HFFc6 (cell line): Measurements from ENCODE around the gene LRP5. TPM values are rescaled to one million over a fixed set of nuclear protein-coding genes. Genes with fewer than 3 reads are reported as not detected.

Source experiments
- DNase-seq: peaks from one replicate; pipeline ENCODE4 v3.0.0-alpha.2; 2018
- H3K27ac Mint-ChIP-seq: 2 replicates; pipeline ENCODE4 v1.8.0; 2020; ENCODE audit warnings: mild to moderate bottlenecking, mixed read lengths
- H3K27me3 Mint-ChIP-seq: 2 replicates; pipeline ENCODE4 v1.8.0; 2021; ENCODE audit warnings: mild to moderate bottlenecking, moderate library complexity, mixed read lengths; ENCODE audit not compliant: insufficient read depth
- H3K36me3 Mint-ChIP-seq: 2 replicates; pipeline ENCODE4 v1.8.0; 2021; ENCODE audit warnings: low read depth, mixed read lengths
- H3K4me1 Mint-ChIP-seq: 2 replicates; pipeline ENCODE4 v1.8.0; 2020; ENCODE audit warnings: low read depth, mixed read lengths
- H3K4me3 Mint-ChIP-seq: 2 replicates; pipeline ENCODE4 v1.8.0; 2020; ENCODE audit warnings: mild to moderate bottlenecking, moderate library complexity, mixed read lengths
- H3K9me3 Mint-ChIP-seq: 2 replicates; pipeline ENCODE4 v1.8.0; 2020; ENCODE audit warnings: mild to moderate bottlenecking, mixed read lengths
- total RNA-seq, 6 experiments: library from RNA; stranded (reverse); fragmentation: NEBNext Ultra II Directional; extraction: Animal tissue kit (Norgen Biotek cat#: 25700); gene quantifications; 2 replicates in 1 of 6; 3 replicates in 5 of 6; pipeline ENCODE4 v1.2.3, GENCODE V29; 2021
- TF ChIP-seq, protein P1 (sequence below): fragments of 200-600 bp; sonication (generic); IDR thresholded peaks from 2 replicates; pipeline ENCODE4 v1.5.0; 2021; ENCODE audit warnings: antibody characterized with exemption, mild to moderate bottlenecking

Gene LRP5
- total RNA-seq, 6 experiments from 2014 or later: 2.5 to 14.9 (median 3.8) TPM

DNA sequence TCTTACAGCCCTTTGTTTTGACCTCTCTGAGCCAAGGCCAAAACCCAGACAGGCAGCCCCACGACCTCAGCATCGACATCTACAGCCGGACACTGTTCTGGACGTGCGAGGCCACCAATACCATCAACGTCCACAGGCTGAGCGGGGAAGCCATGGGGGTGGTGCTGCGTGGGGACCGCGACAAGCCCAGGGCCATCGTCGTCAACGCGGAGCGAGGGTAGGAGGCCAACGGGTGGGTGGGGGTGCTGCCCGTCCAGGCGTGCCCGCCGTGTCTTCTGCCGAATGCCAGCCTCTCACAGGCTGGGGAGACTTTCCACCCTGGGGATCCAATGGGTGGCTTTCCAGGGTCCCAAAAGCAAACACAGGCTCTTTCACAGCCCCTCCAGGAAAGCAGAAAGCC is 111.1 kb downstream of the LRP5 start:
- DNase-seq: no peak
- Mint-ChIP-seq H3K27ac (no peak overlapping the region), H3K9me3 (peaks cover 3% of the 10 kb centered on the region; the same call in 1 of the 2 replicates), H3K27me3 (peaks cover 3% of the 10 kb centered on the region), H3K36me3 (peaks cover 3% of the 10 kb centered on the region), H3K4me3 (no peak overlapping the region), H3K4me1 (no peaks in the 10 kb centered on the region)
- TF ChIP-seq, protein P1, sequence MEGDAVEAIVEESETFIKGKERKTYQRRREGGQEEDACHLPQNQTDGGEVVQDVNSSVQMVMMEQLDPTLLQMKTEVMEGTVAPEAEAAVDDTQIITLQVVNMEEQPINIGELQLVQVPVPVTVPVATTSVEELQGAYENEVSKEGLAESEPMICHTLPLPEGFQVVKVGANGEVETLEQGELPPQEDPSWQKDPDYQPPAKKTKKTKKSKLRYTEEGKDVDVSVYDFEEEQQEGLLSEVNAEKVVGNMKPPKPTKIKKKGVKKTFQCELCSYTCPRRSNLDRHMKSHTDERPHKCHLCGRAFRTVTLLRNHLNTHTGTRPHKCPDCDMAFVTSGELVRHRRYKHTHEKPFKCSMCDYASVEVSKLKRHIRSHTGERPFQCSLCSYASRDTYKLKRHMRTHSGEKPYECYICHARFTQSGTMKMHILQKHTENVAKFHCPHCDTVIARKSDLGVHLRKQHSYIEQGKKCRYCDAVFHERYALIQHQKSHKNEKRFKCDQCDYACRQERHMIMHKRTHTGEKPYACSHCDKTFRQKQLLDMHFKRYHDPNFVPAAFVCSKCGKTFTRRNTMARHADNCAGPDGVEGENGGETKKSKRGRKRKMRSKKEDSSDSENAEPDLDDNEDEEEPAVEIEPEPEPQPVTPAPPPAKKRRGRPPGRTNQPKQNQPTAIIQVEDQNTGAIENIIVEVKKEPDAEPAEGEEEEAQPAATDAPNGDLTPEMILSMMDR: no peak

DNA sequence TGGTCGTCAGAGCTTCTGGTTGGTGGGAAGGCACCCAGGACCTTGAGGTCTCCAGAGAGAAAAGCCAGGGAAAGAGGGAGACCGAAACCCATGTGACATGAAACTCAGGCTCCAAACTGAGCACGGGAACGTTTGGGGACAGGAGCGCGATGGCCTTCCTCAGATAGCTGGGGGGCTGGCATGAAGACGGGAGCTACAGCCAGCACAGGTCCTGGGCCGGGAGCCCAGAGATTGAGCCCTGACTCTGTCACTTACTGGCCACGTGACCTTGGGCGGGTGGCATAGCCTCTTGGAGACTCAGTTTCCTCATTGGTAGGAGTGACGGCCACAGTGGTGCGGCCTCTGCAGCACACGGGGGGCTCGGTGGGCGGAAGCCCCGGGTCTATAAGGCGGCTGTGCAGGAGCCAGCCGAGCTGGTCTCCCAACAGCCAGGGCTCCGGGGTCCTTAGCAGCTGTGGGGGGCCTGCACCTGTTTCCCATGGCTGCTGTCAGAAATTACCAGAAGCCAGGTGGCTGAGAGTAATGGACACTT is 111.8 kb downstream of the LRP5 start:
- Mint-ChIP-seq H3K27me3 (peaks cover 6% of the 10 kb centered on the region), H3K36me3 (peaks cover 5% of the 10 kb centered on the region), H3K9me3 (peaks cover 9% of the 10 kb centered on the region), H3K27ac (no peak overlapping the region), H3K4me3 (no peak overlapping the region), H3K4me1 (no peaks in the 10 kb centered on the region)
- TF ChIP-seq, protein P1: no peak
- DNase-seq: no peak

DNA sequence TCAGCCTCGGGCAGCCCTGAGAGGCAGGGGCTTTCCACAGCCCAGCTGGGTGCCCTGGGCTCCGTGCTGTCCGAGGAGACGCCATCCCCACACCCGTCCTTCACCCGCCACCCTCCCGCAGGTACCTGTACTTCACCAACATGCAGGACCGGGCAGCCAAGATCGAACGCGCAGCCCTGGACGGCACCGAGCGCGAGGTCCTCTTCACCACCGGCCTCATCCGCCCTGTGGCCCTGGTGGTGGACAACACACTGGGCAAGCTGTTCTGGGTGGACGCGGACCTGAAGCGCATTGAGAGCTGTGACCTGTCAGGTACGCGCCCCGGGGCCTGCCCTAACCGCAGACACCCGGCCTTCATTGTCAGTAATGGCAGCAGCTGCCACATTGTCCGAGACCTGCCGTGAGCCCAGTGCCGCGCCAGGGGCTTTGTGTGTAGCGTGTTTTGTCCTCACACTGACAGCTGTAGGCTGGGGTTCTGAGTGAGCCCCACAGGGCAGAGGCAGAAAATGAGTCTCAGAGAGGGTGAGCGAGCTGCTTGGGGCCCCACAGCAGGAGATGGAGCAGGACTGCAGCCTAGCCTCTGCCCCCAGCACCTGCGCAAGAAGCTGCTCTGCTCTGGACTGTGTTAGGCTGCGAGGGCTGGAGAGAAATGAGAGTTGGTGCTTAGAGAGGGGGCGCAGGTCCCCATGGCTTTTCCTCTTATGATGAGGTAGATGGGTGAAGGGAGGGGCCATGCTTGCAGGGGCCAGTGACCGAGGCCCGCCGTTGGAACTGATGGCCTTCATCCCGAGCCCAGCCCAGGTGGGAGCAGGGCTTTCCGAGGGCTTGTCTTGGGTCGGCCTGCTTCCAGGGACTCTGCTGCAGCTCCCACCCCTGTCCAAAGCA is 112.8 kb downstream of the LRP5 start:
- no peak for DNase-seq
- Mint-ChIP-seq H3K36me3 (peaks cover 13% of the 10 kb centered on the region), H3K9me3 (peaks cover 19% of the 10 kb centered on the region), H3K4me3 (no peak overlapping the region), H3K4me1 (no peaks in the 10 kb centered on the region), H3K27me3 (peaks cover 5% of the 10 kb centered on the region), H3K27ac (no peak overlapping the region)
- TF ChIP-seq, protein P1: no peak

DNA sequence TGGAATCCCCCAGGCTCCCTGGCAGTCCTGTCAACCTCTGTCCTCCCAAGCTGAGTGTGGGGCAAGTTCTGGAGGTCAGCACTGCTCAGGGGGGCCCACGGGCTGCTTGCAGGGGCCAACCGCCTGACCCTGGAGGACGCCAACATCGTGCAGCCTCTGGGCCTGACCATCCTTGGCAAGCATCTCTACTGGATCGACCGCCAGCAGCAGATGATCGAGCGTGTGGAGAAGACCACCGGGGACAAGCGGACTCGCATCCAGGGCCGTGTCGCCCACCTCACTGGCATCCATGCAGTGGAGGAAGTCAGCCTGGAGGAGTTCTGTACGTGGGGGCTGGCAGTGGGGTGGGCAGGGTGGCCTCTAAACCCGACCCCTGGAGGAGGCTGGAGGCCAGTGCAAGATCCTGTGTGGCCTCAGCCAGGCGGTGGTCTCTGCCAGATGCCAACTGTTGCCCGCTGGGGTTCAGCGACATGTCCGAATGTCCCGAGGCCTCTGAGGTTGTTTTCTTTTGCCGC is 113.5 kb downstream of the LRP5 start:
- H3K4me1 Mint-ChIP-seq: no peaks in the 10 kb centered on the region
- H3K9me3 Mint-ChIP-seq: peaks cover 26% of the 10 kb centered on the region
- H3K27me3 Mint-ChIP-seq: peaks cover 5% of the 10 kb centered on the region
- peaks cover 20% of the 10 kb centered on the region for H3K36me3 Mint-ChIP-seq
- no peak overlapping the region for H3K27ac Mint-ChIP-seq
- H3K4me3 Mint-ChIP-seq: no peak overlapping the region
- TF ChIP-seq, protein P1: no peak
- DNase-seq: no peak

DNA sequence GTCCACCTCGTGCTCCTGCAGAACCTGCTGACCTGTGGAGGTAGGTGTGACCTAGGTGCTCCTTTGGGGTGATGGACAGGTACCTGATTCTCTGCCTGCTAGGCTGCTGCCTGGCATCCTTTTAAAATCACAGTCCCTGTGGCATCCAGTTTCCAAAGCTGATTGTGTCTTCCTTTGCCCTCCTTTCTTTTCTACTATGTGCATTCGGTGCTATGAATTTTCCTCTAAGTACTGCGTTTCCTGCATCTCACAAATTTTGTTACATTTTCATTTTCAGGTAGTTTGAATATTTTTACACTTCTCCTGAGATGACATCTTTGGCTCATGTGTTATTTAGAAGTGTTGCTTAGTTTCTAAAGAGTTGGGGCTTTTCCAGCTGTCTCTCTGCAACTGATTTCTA is 117.3 kb downstream of the LRP5 start:
- Mint-ChIP-seq H3K36me3 (peaks cover 20% of the 10 kb centered on the region), H3K9me3 (peaks cover 26% of the 10 kb centered on the region), H3K4me1 (no peaks in the 10 kb centered on the region), H3K27me3 (peaks cover 5% of the 10 kb centered on the region; the same call in 1 of the 2 replicates), H3K27ac (no peak overlapping the region), H3K4me3 (no peak overlapping the region)
- no peak for DNase-seq
- TF ChIP-seq, protein P1: no peak
